GM10266 (cell line): ENCODE data around the gene PALD1.

Source experiments
- DNase-seq: peaks from one replicate; pipeline ENCODE4 v3.0.0; 2012; ENCODE audit errors: extremely low spot score
- CTCF ChIP-seq: IDR thresholded peaks from 2 replicates; pipeline ENCODE4 v1.5.1; 2012; ENCODE audit warnings: mild to moderate bottlenecking, low read depth; ENCODE audit not compliant: control insufficient read depth, insufficient read depth; ENCODE audit errors: missing control alignments

Gene PALD1

GRCh38 chr10:70508912-70509756 is 30.6 kb downstream of the PALD1 start:
- DNase-seq = no peak
- TF ChIP-seq CTCF = no peak

- DNase-seq = no peak
Observed at GRCh38 chr10:70509757-70510147, 31.2 kb downstream of the PALD1 start.

GRCh38 chr10:70510453-70510852 is 31.9 kb downstream of the PALD1 start:
- no peak for TF ChIP-seq CTCF
- DNase-seq = no peak

More at GRCh38 chr10:70509757-70510147, 31.2 kb downstream of the PALD1 start:
- no peak for TF ChIP-seq CTCF

- no peak for TF ChIP-seq CTCF
- no peak for DNase-seq
Observed at GRCh38 chr10:70510904-70511303, 32.3 kb downstream of the PALD1 start.

- no peak for TF ChIP-seq CTCF
- DNase-seq = no peak
Observed at GRCh38 chr10:70512149-70512639, 33.6 kb downstream of the PALD1 start.

GRCh38 chr10:70513848-70514309 is 35.3 kb downstream of the PALD1 start:
- no peak for TF ChIP-seq CTCF
- DNase-seq = peak; percentile 84

- no peak for DNase-seq
- TF ChIP-seq CTCF = no peak
Observed at GRCh38 chr10:70514591-70514990, 36.0 kb downstream of the PALD1 start.
